Body of pancreas (tissue), 4 donors: Measurements from ENCODE around the gene CCSER1.

Experiments used
- POLR2A ChIP-seq, 3 donors: fragments of 450-650 bp; IDR thresholded peaks; one replicate each; pipeline ENCODE4 v1.6.1; 2016; ENCODE audit warnings: antibody characterized with exemption in 3 of 3, mild to moderate bottlenecking in 2 of 3
- TF ChIP-seq, protein P1 (sequence below), 7 experiments: fragments of 450-650 bp in 4 of 7; fragments of 200-600 bp in 3 of 7; sonication (generic) in 3 of 7; IDR thresholded peaks; one replicate each; pipeline ENCODE4 v1.5.1; 2016 to 2019; ENCODE audit warnings: antibody characterized with exemption in 7 of 7

DNA sequence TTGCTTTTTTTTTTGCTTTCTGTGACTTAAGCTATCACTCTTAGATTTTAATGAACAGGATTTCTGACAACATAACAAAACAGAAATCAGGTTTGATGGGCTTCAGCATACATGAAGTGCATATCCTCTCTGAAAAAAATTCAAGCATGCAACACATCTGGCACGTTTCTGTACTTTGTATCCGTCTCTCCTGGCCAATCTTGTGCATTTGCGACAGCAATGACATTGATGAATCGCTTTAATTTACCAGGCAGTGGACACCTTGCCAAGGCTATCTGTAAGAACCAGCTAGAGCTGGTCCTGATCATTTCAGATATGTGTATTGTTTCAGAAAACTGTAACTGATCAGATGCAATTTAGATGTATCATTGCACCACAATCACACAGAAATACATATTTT, 93.3 kb downstream of the CCSER1 start:
- TF ChIP-seq, protein P1, sequence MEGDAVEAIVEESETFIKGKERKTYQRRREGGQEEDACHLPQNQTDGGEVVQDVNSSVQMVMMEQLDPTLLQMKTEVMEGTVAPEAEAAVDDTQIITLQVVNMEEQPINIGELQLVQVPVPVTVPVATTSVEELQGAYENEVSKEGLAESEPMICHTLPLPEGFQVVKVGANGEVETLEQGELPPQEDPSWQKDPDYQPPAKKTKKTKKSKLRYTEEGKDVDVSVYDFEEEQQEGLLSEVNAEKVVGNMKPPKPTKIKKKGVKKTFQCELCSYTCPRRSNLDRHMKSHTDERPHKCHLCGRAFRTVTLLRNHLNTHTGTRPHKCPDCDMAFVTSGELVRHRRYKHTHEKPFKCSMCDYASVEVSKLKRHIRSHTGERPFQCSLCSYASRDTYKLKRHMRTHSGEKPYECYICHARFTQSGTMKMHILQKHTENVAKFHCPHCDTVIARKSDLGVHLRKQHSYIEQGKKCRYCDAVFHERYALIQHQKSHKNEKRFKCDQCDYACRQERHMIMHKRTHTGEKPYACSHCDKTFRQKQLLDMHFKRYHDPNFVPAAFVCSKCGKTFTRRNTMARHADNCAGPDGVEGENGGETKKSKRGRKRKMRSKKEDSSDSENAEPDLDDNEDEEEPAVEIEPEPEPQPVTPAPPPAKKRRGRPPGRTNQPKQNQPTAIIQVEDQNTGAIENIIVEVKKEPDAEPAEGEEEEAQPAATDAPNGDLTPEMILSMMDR (IDR thresholded peaks at IDR 0.05), result no peak
- TF ChIP-seq POLR2A (IDR thresholded peaks at IDR 0.05), result no peak
